SU-DHL-6 (cell line): Measurements from ENCODE around the gene APOBEC2.

Experiments used
- H2AFZ ChIP-seq: fragments of 200-600 bp; sonication (generic); 2 replicates; pipeline ENCODE4 v1.6.1; 2014; ENCODE audit warnings: low read depth, mild to moderate bottlenecking, moderate library complexity, mixed read lengths, antibody characterized with exemption, low read length; ENCODE audit not compliant: severe bottlenecking
- H3F3A ChIP-seq: fragments of 200-600 bp; shearing (Covaris generic); 2 replicates; pipeline ENCODE4 v1.6.0; 2016; ENCODE audit warnings: antibody characterized with exemption, mild to moderate bottlenecking; ENCODE audit not compliant: insufficient read depth
- H3K27ac ChIP-seq: fragments of 200-600 bp; sonication (generic); 2 replicates; pipeline ENCODE4 v1.5.1; 2016; ENCODE audit warnings: low read depth, mild to moderate bottlenecking, low read length, moderate library complexity, mixed read lengths
- H3K27me3 ChIP-seq: fragments of 200-600 bp; sonication (generic), shearing (Covaris generic); 2 replicates; pipeline ENCODE4 v1.6.0; 2014; ENCODE audit warnings: mild to moderate bottlenecking, low read length
- H3K36me3 ChIP-seq: fragments of 200-600 bp; sonication (generic); 2 replicates; pipeline ENCODE4 v1.6.1; 2014; ENCODE audit warnings: mild to moderate bottlenecking, low read length, mixed read lengths
- H3K4me2 ChIP-seq: fragments of 300-600, 200-600 bp; shearing (Covaris generic), sonication (generic); 2 replicates; pipeline ENCODE4 v1.6.0; 2014; ENCODE audit warnings: low read length, low read depth, mild to moderate bottlenecking; ENCODE audit not compliant: poor library complexity, severe bottlenecking
- H3K4me3 ChIP-seq: fragments of 200-600 bp; sonication (generic); 2 replicates; pipeline ENCODE4 v1.5.1; 2014; ENCODE audit warnings: antibody characterized with exemption, low read length, mild to moderate bottlenecking, mixed read lengths; ENCODE audit not compliant: insufficient read depth, poor library complexity, severe bottlenecking
- H3K79me2 ChIP-seq: fragments of 200-600 bp; sonication (generic); 2 replicates; pipeline ENCODE4 v1.6.1; 2014; ENCODE audit warnings: mild to moderate bottlenecking, low read length, moderate library complexity; ENCODE audit not compliant: insufficient read depth
- H3K9ac ChIP-seq: fragments of 200-600 bp; sonication (generic); 2 replicates; pipeline ENCODE4 v1.7.0; 2014; ENCODE audit warnings: mild to moderate bottlenecking, low read length
- H3K9me2 ChIP-seq: fragments of 200-600 bp; sonication (generic); replicated peaks from 2 replicates; pipeline ENCODE4 v1.6.1; 2014; ENCODE audit warnings: low read length; ENCODE audit not compliant: insufficient read depth
- H3K9me3 ChIP-seq: fragments of 200-600 bp; sonication (generic); 2 replicates; pipeline ENCODE4 v1.6.1; 2014; ENCODE audit warnings: low read length, mixed read lengths; ENCODE audit not compliant: insufficient read depth
- H4K20me1 ChIP-seq: fragments of 200-600 bp; sonication (generic); 2 replicates; pipeline ENCODE4 v1.6.1; 2014; ENCODE audit warnings: low read depth, mild to moderate bottlenecking, antibody characterized with exemption, low read length, moderate library complexity, mixed read lengths
- CTCF ChIP-seq: fragments of 200-600 bp; sonication (generic); IDR thresholded peaks from one replicate; pipeline ENCODE4 v1.5.1; 2017; ENCODE audit warnings: antibody characterized with exemption, mild to moderate bottlenecking, low read length, moderate library complexity; ENCODE audit not compliant: insufficient read depth, poor library complexity, severe bottlenecking
- EZH2phosphoT487 ChIP-seq: fragments of 200-600 bp; sonication (generic), shearing (Covaris generic); conservative IDR thresholded peaks from 2 replicates; pipeline ENCODE4 v1.6.1; 2018; ENCODE audit warnings: mild to moderate bottlenecking, antibody characterized with exemption, low read length, moderate library complexity, mixed read lengths

The APOBEC2 gene

GRCh38 chr6:41073203-41073967, 20.4 kb downstream of the APOBEC2 start:
- Histone ChIP-seq H3K4me3 (peak overlapping the region; percentile 92), H3K9ac (peak overlapping the region; percentile 98), H4K20me1 (no peaks in the 10 kb centered on the region), H3K79me2 (peaks cover 53% of the 10 kb centered on the region), H3K9me2 (no peaks in the 10 kb centered on the region), H3K27ac (peak overlapping the region; percentile 90), H3K27me3 (no peaks in the 10 kb centered on the region), H2AFZ (peak overlapping the region; percentile 38), H3K9me3 (no peaks in the 10 kb centered on the region), H3F3A (peaks cover 66% of the 10 kb centered on the region), H3K36me3 (peaks cover 12% of the 10 kb centered on the region), H3K4me2 (peak overlapping the region; percentile 85)
- TF ChIP-seq EZH2phosphoT487, result no peak
- peak; percentile 32 for TF ChIP-seq CTCF

- Histone ChIP-seq H3K27ac (peak overlapping the region; percentile 90), H3K9me2 (no peaks in the 10 kb centered on the region), H3F3A (peaks cover 59% of the 10 kb centered on the region), H3K36me3 (peaks cover 17% of the 10 kb centered on the region), H3K4me3 (peak overlapping the region; percentile 92), H3K27me3 (no peaks in the 10 kb centered on the region), H3K9me3 (no peaks in the 10 kb centered on the region), H3K4me2 (peak overlapping the region; percentile 85), H4K20me1 (no peaks in the 10 kb centered on the region), H3K9ac (peak overlapping the region; percentile 98), H2AFZ (no peak overlapping the region), H3K79me2 (peaks cover 60% of the 10 kb centered on the region)
- TF ChIP-seq EZH2phosphoT487 (no peak), CTCF (no peak)
These were observed 21.1 kb downstream of the APOBEC2 start for GRCh38 chr6:41073968-41074691.

- no peaks in the 10 kb centered on the region for H4K20me1 ChIP-seq
- H3K27ac ChIP-seq, result peak overlapping the region; percentile 90
These were observed 21.9 kb downstream of the APOBEC2 start for GRCh38 chr6:41074692-41075436.

More at GRCh38 chr6:41074692-41075436, 21.9 kb downstream of the APOBEC2 start:
- Histone ChIP-seq H3K36me3 (peaks cover 21% of the 10 kb centered on the region), H3K9me2 (no peaks in the 10 kb centered on the region), H3K9me3 (no peaks in the 10 kb centered on the region), H3K4me2 (peak overlapping the region; percentile 85), H2AFZ (peak overlapping the region; percentile 3), H3F3A (peaks cover 53% of the 10 kb centered on the region), H3K4me3 (peak overlapping the region; percentile 92), H3K79me2 (peaks cover 68% of the 10 kb centered on the region), H3K27me3 (no peaks in the 10 kb centered on the region), H3K9ac (peak overlapping the region; percentile 98)
- TF ChIP-seq CTCF (no peak), EZH2phosphoT487 (no peak)
